GM18858 (cell line): ENCODE data around the gene HAUS1.

ENCODE experiments used
- ATAC-seq: cut with Tn5 transposase; IDR thresholded peaks from one replicate; pipeline ENCODE4 v1.9.1; 2021; ENCODE audit not compliant: unreplicated experiment

Gene HAUS1

GRCh38 chr18:46104128-46104911, at the start of gene HAUS1:
Gene HAUS1, plus strand, starts transcription at chr18:46104385. Its CDS starts 27 bp downstream, at chr18:46104412.
- ATAC-seq: peak; percentile 67

GRCh38 chr18:46054956-46055837, 49.0 kb upstream of the HAUS1 start:
- ATAC-seq: no peak

DNA sequence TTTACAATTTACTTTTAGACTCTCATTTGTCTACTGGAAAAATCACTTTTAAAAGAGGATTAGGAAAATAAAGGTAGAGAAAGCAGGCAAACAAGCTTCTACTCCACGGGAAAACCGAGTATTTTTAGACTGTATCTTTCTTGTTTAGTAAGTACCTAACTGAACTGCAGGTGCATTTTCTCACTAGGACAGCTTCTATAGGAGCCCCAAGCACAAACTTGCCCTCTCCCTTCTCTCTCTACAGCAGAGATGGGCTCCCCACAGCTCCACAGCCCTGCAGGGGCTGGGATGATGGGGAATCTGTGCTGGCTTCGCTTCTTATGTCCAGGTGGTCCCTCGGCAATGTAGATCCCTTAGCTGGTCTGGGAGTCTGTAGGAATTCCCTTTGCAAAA, 48.4 kb upstream of the HAUS1 start:
- ATAC-seq: no peak

- ATAC-seq: no peak
These were observed 43.8 kb upstream of the HAUS1 start for GRCh38 chr18:46060359-46060841.

DNA sequence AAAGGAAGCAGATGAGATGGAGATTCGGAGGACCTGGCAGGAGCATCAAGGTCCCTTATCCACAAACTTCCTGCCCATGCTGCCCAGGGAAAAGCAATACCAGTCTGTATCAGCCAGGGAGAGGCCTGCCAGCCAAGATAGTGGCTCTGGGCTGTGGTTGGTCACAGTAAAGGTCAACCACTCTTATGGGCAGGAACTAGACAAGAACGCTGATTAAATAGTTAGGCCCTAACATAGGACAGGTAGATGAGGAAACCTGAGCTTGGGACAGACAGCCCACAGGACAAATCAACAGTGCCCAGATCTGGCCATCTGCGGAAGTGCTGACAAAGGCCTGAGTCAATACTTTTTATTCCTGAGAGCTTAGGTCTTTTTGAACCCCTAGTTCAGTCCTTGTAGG, 42.8 kb upstream of the HAUS1 start:
- no peak for ATAC-seq

DNA sequence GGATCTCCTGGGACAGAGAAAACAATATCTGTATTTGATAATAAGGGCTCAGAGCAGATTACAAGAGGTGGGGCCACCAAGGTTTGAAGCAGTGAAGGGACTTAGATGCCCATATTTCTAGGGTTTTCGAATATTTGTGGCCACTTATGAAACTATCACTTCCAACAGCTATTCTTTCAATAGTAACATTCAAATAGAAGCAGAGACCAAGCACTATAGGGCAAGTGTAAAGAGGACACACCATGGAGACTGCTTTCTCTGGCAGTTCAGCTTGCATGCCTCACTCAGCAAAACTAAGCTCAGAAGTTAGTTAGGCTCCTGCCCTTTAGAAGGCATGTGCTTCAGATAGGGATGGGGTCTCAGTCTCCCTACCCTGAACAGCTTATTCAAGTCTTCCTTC, 42.4 kb upstream of the HAUS1 start:
- ATAC-seq: no peak

DNA sequence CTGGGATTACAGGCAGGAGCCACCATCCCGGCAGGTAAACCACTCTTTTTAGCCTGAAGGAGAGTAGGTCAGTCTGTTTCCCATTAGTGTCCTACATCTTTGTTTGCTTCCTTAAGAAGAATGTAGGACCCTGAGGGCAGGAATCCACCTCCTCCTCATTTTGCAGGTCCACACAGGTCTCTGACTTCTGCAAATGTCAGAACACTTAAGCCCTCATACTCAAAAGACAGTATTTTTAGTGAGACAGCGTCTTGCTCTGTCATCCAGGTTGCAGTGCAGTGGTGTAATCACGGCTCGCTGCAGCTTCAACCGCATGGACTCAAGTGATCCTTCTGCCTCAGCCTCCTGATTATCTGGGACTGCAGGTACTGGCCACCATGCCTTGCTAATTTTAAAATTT, 41.4 kb upstream of the HAUS1 start:
- no peak for ATAC-seq

GRCh38 chr18:46067438-46068007, 36.7 kb upstream of the HAUS1 start:
- ATAC-seq: no peak

DNA sequence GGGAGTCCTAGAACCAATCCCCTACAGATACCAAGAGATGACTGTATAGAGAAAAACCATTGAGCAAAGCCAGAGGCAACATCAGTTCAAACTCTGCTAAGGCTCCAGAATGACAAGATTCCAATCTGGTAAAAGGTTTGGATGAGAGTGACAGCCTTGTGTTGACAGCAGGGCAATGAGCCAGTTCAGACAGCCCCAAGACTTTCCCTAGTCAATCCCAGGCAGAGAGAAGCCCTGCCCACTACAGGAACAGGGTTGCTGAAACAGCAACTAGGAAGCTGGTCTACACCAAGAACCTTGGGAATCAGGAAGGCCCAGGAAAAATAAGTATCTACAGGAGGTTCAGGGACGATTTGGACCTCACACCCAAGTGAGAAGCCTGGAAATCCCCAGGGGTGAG, 35.4 kb upstream of the HAUS1 start:
- ATAC-seq: no peak

DNA sequence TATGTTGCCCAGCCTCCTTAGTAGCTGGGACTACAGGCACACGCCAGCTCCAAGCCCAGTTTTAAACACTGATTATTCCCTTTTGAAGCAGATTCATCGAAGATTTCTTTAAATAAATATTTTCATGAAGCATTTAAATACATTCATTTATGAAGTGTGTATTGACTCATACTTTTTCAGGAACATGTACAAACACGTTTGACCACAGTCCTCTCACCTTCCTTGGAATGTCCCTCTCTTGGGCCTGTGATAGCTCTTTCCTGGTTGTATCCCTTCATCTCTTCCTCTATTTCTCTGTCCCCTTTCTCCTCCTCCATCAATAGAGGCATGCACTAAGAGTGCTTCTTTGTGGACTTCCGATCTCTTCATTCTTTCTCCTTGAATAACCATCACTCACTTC, 34.7 kb upstream of the HAUS1 start:
- no peak for ATAC-seq

DNA sequence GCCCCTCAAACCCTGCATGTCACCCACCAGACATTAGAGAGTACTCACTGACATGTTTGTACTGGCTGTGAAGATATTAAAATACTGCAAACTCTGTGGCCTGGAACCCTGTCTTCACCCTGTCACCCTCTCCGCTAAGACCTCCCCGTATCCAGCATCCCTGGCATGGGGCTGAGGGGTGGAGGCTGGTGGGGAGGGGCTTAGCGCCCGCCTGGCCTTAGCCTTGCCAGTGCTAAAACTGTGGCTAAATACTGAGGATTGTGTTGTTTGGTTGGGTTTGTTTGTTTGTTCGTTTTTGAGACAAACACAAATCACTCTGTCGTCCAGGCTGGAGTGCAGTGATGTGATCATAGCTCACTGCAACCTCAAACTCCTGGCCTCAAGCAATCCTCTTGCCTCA, 34.0 kb upstream of the HAUS1 start:
- ATAC-seq: no peak

GRCh38 chr18:46070815-46071652, 33.2 kb upstream of the HAUS1 start:
- no peak for ATAC-seq

DNA sequence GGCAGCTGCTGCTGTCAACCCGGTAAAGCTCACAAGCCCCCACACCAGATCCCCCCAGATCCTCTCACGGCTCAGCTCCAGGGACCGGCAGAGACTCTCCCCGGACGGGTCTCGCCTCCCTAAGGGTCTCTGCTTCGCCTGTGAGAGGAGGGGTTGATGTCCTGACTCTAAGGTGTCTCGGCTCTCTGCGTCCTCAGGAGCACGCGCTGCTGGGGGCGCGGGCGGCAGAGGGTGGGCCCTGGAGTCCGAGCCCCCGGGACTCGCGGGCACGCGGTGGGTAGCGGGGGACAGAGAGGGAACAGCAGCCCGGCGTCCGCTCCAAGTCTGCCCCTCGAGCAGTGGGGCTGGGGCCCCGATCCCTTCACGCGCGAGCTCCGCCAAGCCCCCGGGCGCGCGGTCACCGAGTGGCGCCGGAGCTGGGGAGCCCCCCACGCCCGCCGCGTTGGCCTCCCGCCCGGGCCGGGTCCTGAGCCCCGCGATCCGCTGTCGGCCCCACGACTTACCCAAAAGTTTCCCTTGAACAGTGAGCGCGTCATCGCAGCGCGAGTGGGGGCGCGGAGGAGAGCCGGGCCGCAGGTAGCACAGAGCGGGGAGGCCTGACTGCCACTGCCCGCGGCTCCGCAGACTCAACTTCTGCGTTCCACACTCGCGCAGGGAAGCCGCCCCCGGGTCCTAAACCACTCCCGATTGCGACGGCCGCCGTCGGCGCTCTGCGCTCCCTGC, 32.4 kb upstream of the HAUS1 start, which contains the start of gene PSTPIP2:
Gene PSTPIP2 (minus strand): TSS at position 608 of the 723 bp plus-strand sequence. CDS start 72 bp downstream, at position 536.
- ATAC-seq: peak; percentile 42

DNA sequence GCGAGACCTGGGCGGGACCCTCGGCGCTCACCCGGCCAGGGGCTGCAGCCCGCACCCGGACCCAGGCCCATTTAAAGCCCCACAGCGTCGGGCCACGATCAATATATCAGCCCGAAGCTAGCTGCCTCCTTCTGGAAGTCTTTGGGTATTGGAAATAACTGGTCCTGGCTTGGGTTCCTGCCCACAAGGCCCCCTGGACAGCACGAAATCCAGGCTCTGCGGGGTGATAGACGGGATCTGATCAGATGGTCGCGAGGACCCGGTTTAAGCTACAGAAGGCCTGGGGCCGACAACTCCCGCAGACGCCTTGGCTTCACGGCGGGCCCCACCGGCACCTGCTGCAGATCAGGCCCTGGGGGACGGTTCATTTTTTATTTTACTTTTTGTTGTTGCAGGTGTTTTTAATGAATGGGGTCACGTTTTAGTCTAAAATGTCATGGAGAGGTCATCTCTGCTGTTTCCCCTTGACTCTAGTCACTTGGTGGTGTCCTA, 31.8 kb upstream of the HAUS1 start:
- ATAC-seq: no peak

DNA sequence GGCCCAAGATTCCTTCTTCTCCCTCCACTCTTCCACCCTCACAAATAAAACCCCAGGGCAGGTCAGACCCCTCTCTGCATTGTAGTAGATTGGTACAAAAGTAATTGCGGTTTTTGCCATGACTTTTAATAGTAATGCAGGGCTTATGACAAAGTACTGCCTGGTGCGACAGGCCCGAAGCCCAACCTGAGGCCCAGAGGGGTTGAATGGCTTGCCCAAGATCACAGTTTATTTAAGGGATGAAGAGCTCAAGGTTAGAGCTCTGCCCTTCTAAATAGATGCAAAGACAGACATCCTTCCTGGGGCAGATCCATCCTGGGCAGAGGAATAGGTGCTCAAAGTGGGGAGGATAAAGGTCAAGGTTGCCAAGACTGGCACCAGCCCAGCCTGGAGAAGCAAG, 31.2 kb upstream of the HAUS1 start:
- no peak for ATAC-seq

GRCh38 chr18:46073474-46074331, 30.5 kb upstream of the HAUS1 start:
- ATAC-seq: no peak

- ATAC-seq: no peak
These were observed 24.8 kb upstream of the HAUS1 start for GRCh38 chr18:46079336-46079735.

- ATAC-seq: no peak
These were observed 24.0 kb upstream of the HAUS1 start for GRCh38 chr18:46080156-46080555.

GRCh38 chr18:46084431-46084830, 19.8 kb upstream of the HAUS1 start:
- ATAC-seq: no peak
